Activated B cell treated with CpG ODN at 0.5 μM for 24 hours (primary cell): ENCODE data around the gene DUSP10. TPM values are rescaled to one million over a fixed set of nuclear protein-coding genes. Genes with fewer than 3 reads are reported as not detected.

Experiments
- ATAC-seq: fragments of 200-7000 bp; cut with Tn5 transposase; one replicate; pipeline ENCODE4 v1.10.0; 2021; ENCODE audit warnings: low read depth, mild to moderate bottlenecking, moderate library complexity
- CTCF ChIA-PET: fragments of 350-600 bp; sonication (Branson Sonifier 250); formaldehyde crosslinking; loops from one replicate; lab custom pipeline; 2021; ENCODE audit warnings: antibody characterized with exemption; lab: Charles Lee
- POLR2A ChIA-PET: fragments of 350-600 bp; sonication (Branson Sonifier 250); formaldehyde crosslinking; loops from one replicate; lab custom pipeline; 2021; ENCODE audit warnings: antibody characterized with exemption; lab: Charles Lee
- DNase-seq: peaks from one replicate; pipeline ENCODE4 v3.0.0; 2022
- H3K27ac Mint-ChIP-seq: one replicate; pipeline ENCODE4 v1.8.0; 2020; ENCODE audit warnings: mixed read lengths
- H3K27me3 Mint-ChIP-seq: one replicate; pipeline ENCODE4 v1.8.0; 2021; ENCODE audit warnings: mixed read lengths
- H3K36me3 Mint-ChIP-seq: one replicate; pipeline ENCODE4 v1.8.0; 2021; ENCODE audit warnings: low read depth, mixed read lengths
- H3K4me1 Mint-ChIP-seq: one replicate; pipeline ENCODE4 v1.8.0; 2021; ENCODE audit warnings: mixed read lengths
- H3K4me3 Mint-ChIP-seq: one replicate; pipeline ENCODE4 v1.8.0; 2020; ENCODE audit warnings: mild to moderate bottlenecking, mixed read lengths
- H3K9me3 Mint-ChIP-seq: one replicate; pipeline ENCODE4 v1.8.0; 2020; ENCODE audit warnings: mixed read lengths
- CTCF ChIP-seq: fragments of 200-600 bp; IDR thresholded peaks from one replicate; pipeline ENCODE4 v1.8.0; 2022; ENCODE audit warnings: antibody characterized with exemption, mild to moderate bottlenecking
- intact Hi-C: fragments of 100-400 bp; cut with micrococcal nuclease; formaldehyde crosslinking; loops from one replicate; pipeline ENCODE4 v1.15.1; 2024
- total RNA-seq: library from RNA; stranded (reverse); gene quantifications from 2 replicates; pipeline ENCODE4 v1.2.3, GENCODE V29; 2022

Gene DUSP10
- total RNA-seq, 1 donor from 2014 or later: 39.5 TPM

DNA sequence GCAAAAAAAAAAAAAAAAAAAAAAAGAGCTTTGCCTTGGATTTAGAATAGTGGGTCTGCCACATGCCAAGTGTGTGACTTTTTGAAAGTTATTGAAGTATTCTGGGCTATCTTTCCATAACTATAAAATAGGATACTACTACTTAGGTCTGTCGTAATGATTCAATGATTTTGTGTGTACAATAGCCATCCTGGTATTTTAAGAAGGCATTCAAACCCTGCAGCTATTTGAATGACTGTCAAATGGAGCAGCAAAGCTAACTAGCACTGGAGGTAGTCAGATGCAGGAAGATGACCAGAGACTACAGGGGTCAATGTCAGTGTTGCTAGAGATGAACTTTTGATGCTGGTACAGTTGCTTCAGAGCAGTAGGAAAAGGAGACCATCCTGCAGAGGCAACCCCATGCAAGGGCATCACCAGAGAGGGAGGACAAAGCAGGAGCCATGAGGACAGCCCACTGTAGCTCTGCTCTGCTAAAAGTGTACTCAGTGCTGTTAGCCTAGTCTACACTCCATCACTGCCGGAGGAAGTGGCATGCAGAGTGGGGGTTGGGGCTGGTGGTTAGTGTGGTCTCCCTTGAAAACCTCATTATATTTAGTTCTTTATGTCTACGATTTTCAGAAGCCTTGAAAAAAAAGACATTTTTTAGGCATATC is 29.0 kb downstream of the DUSP10 start:
- intact Hi-C loops: loop anchor here (1.0 to 2.0 kb wide), 4 partner anchors 29 to 226 kb away; partner anchors contain the start of gene DUSP10
- H3K36me3 Mint-ChIP-seq: peaks cover 50% of the 10 kb centered on the region
- ATAC-seq (peak; percentile 61), DNase-seq (peak; percentile 31)
- H3K4me3 Mint-ChIP-seq: peak overlapping the region; percentile 45
- POLR2A ChIA-PET: interaction anchor here (0.6 to 2.2 kb wide), 9 partner anchors 9 to 834 kb away, joined by 3 to 29 read pairs (median 4); partner anchors contain the start of genes DUSP10 and HLX
- no peak for TF ChIP-seq CTCF
- peaks cover 80% of the 10 kb centered on the region for H3K4me1 Mint-ChIP-seq
- H3K27me3 Mint-ChIP-seq: no peaks in the 10 kb centered on the region
- H3K27ac Mint-ChIP-seq: peak overlapping the region; percentile 80
- H3K9me3 Mint-ChIP-seq: no peaks in the 10 kb centered on the region
- CTCF ChIA-PET: interaction anchor here (1.3 kb wide), 1 partner anchor 31 kb away, joined by 3 read pairs; no protein-coding TSS in a partner anchor

DNA sequence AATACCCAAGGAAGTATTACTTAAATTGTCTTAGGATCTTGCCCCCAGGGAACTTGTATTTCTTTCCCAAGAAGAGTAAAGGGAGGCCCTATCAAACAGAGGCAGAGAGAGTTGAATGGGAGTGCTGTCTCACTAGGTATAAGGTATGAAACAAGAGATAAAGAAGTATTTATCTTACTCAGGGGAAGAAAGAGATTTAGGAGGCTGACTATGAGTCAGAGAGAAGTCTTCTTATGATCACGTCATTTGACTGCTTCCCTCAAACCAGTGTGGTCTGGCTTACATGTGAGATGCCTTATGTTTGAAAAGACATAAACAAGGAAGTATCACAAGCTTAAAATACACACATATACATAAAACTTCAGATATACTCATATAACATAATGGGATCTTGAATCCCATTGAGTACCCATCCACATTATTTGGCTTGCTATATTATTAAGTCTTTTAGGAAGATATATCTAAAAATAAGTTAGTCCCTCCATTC is 29.6 kb downstream of the DUSP10 start:
- POLR2A ChIA-PET: interaction anchor here (0.5 to 2.2 kb wide), 10 partner anchors 8 to 834 kb away, joined by 3 to 29 read pairs (median 4); partner anchors contain the start of genes DUSP10 and HLX
- DNase-seq: no peak
- Mint-ChIP-seq H3K27me3 (no peaks in the 10 kb centered on the region), H3K27ac (peak overlapping the region; percentile 87), H3K9me3 (no peaks in the 10 kb centered on the region), H3K36me3 (peaks cover 47% of the 10 kb centered on the region), H3K4me3 (peak overlapping the region; percentile 61), H3K4me1 (peaks cover 81% of the 10 kb centered on the region)
- CTCF ChIA-PET: interaction anchor here (1.3 kb wide), 1 partner anchor 31 kb away, joined by 3 read pairs; no protein-coding TSS in a partner anchor
- intact Hi-C loops: loop anchor here (1.0 to 2.0 kb wide), 3 partner anchors 30 to 227 kb away; partner anchors contain the start of gene DUSP10
- ATAC-seq: peak; percentile 59
- TF ChIP-seq CTCF: no peak

DNA sequence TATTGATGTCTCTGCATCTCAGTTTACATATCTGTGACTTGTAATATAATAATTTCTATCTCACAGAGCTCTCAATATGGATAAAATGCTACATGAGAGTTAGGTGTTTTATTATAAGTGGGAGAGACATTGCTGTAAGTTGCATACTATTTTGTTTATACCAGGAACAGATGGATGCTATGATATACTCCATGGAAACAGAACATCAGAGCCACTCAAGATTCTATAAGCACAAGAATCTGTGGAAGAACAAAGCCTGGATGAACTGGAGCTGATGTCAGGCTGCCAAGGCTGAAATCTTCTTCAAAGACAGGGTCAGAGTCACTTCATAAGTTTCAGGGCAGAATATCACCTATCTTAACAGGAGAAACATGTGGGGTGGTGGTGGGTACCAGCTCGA is 30.2 kb downstream of the DUSP10 start:
- Mint-ChIP-seq H3K36me3 (peaks cover 43% of the 10 kb centered on the region), H3K9me3 (no peaks in the 10 kb centered on the region), H3K27me3 (no peaks in the 10 kb centered on the region), H3K4me1 (peaks cover 78% of the 10 kb centered on the region), H3K27ac (peak overlapping the region; percentile 87), H3K4me3 (peak overlapping the region; percentile 4)
- TF ChIP-seq CTCF: no peak
- ATAC-seq (no peak), DNase-seq (no peak)
- ChIA-PET POLR2A (interaction anchor here (0.5 to 2.2 kb wide), 8 partner anchors 16 to 833 kb away, joined by 3 to 29 read pairs (median 3); partner anchors contain the start of genes DUSP10 and HLX), CTCF (interaction anchor here (1.3 kb wide), 1 partner anchor 32 kb away, joined by 3 read pairs; no protein-coding TSS in a partner anchor)
- intact Hi-C loops: loop anchor here (1.0 to 2.0 kb wide), 3 partner anchors 31 to 227 kb away; partner anchors contain the start of gene DUSP10

DNA sequence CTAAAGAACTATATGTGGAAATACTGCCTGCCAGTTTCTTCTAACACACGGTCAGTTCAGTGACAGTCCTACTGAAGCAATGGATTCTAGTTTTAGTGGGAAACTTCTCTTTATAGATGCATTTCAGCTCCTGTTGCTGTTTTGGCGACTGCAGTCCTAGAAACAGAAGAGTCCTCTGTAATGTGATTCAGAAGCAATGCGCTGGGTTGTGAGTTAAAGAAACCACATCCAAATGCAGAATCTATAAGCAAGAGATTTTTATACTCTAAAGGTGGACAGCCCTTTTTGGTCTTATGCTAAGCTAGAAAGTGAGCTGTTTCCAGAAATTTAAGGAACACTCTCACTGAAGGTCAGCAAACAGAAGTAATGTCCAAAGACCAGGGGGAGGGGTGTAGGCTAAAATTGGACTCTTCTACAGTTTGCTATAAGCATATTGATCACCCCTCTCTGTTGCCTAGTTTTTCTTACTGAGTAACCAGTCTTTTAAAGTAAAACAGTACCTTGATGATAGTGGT is 30.8 kb downstream of the DUSP10 start:
- ATAC-seq: no peak
- Mint-ChIP-seq H3K4me1 (peaks cover 76% of the 10 kb centered on the region), H3K27me3 (no peaks in the 10 kb centered on the region), H3K4me3 (no peak overlapping the region), H3K36me3 (peaks cover 40% of the 10 kb centered on the region), H3K27ac (peak overlapping the region; percentile 87), H3K9me3 (no peaks in the 10 kb centered on the region)
- DNase-seq: no peak
- no peak for TF ChIP-seq CTCF
- intact Hi-C loops: no loop called here
- CTCF ChIA-PET: no interaction called here
- POLR2A ChIA-PET: interaction anchor here (0.7 to 5.7 kb wide), 4 partner anchors 17 to 902 kb away, joined by 3 to 50 read pairs (median 17); partner anchors contain the start of gene DUSP10
